HG02678 (cell line): ENCODE measurements around the gene RDM1.

ENCODE experiments used
- ATAC-seq: cut with Tn5 transposase; IDR thresholded peaks from one replicate; pipeline ENCODE4 v1.9.1; 2021; ENCODE audit warnings: mild to moderate bottlenecking, moderate library complexity; ENCODE audit not compliant: unreplicated experiment

The RDM1 gene

DNA sequence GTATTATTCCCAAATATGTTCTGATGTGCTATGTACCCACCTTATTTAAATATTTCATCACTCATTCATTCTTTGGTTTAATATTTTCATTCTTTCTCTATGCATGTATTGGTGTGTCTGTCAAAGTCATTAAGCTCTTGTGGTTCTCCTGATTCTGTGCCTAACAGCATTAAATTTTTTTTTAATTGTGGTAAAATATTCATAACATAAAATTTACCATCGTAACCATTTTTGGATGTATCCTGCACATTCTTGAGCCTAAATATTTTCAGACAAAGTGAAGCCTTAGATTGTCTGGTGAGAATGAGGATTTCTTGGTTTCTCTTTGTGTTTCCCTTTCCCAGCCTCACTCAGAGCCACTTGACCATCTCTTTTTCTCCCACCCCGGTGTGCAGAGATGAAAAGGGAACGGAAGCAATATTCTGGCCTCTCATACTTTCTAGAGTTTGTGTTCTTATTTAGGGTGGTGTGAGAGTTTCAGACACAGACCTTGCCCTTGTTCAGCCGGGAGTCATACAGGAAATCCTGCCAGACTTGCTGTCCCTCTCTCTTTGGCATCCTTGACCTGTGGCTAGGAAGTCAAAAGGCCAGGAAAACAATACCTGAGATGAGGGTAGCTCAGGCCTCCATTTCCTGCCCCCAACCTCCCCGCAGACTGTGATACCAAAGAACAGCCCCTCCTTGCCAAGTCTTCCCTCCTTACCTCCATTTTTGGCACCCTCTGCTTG is 55.3 kb downstream of the RDM1 start:
- ATAC-seq, result no peak

DNA sequence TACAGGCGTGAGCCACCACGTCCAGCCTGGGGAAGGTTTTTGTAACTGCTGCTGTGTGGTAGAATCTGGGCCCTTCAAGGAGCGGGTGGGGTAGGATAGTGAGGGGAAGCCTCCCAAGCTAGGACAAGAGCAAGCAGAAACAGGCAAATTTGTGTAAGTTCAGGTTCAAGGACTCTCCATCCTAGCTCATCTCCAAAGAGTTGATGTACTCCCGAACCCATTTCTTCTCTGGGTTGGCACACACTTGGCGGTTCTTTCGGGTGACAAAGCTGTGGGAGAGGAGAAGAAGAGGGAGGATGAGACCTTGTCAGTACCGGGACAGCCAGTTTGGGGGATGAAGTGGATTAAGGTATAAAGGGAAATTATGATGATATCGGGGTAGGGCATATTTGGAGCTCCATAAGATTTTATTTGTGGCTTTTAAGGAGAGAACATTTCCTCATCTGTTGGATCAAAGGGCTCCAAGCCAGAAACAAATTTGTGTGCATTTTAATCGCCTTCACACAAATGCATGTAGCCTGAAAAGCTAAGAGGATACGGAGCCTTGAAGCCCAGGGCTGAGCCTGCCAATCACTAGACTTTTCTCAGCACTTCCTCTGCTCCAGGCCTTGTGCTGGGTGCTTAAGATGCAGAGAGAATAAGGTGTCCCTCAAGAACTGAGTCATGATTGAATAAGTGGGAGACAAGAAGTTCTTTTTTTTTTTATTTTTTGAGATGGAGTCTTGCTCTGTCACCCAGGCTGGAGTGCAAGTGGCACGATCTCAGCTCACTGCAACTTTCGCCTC is 58.2 kb downstream of the RDM1 start:
- no peak for ATAC-seq

DNA sequence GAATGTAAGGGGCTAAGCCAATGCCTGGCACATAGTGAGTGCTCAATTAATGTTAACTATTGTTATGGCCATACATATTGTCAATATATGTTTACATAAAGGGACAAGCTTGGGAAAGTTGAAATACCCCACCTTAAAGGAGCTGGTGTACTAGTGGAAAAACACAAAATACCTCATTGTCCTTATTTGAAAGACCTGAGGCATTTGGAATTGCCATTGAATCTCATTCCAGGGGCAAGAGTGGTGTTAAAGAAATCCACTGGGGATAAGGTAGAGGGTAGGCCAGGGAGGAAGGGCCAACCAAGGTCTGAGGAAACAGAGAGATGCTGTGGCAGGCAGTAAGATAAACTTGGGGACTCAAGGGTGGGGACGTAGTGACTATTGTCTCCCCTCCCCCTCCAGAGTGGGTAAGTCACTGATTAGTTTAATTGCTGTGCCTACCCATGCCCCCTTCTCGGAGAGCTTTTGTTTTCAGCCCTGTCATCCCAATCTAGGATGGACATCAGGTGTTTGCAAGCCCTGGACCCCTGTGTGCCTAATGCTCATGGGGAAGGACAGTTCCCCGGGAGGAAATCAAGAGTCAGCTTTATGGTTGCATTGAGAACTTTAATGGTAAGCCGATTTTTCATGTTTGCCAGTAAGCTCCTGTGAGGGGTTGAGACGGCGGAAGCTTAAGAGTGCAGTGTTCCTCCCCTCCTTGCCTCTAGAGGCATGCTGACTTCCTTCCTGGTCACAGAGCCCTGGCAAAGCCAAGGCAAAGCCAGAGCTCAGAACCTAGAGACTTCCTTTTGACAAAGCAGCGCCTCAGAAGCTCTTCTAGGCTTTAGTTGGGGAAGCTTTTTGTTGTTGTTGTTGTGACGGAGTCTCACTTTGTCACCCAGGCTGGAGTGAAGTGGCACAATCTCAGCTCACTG is 59.4 kb downstream of the RDM1 start:
- no peak for ATAC-seq

DNA sequence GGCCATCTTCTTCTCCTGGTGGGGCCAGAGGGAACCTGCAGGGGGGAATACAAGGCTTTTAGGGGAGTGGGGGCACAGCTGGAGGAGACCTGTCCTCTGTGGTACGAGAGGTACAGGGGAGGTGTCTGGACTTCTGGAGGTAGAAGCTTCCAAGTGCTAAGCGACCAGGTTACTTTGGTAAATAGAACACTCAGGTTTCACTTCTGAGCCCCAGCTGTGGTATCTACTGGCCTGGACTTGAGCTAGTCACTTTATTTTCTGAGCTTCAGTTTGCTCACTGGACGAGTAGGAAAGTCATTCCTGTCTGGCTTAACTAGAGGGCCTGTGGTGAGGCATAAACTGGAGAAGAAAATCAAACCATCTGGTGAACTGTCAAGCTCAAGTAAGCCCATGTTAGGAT is 61.8 kb downstream of the RDM1 start, which contains the start of gene HEATR9:
Gene HEATR9, minus strand, starts transcription at position 155 of the 400 bp plus-strand sequence. Its CDS starts 149 bp downstream, at position 6.
- ATAC-seq, result no peak
